Choroid plexus epithelial cell (primary cell): ENCODE results near the gene MYO5C.

ENCODE experiments used
- DNase-seq: peaks from one replicate; pipeline ENCODE4 v3.0.0-alpha.2; 2010; ENCODE audit warnings: low read depth
- H3K4me3 ChIP-seq: 2 replicates; pipeline ENCODE4 v1.5.1; 2011; ENCODE audit warnings: low read depth, mild to moderate bottlenecking, control low read depth, low read length, moderate library complexity
- CTCF ChIP-seq: conservative IDR thresholded peaks from 2 replicates; pipeline ENCODE4 v1.5.1; 2011; ENCODE audit warnings: low read depth, mild to moderate bottlenecking, control low read depth, inconsistent platforms, low read length, moderate library complexity

Gene MYO5C

GRCh38 chr15:52256930-52257733 is 38.5 kb downstream of the MYO5C start:
- TF ChIP-seq CTCF: no peak
- H3K4me3 ChIP-seq: no peak overlapping the region
- no peak for DNase-seq

DNA sequence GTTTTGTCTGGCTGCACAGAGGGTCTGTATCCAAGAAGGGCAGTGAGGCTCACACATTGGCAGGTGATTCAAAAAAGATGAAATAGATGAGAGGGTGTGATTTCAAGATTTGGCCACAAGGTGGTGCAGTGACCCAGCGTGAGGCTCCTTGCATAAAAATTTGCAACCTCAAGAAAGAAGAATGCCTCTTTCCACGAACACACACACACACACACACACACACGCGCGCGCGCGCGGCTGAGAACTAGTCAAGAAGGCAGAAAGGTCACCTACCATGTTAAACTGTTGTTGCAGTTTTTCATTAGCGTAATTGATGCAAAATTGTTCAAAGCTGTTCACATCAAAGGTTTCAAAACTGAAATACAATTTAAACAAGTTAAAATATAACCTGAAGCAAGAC is 39.2 kb downstream of the MYO5C start:
- peak; percentile 78 for TF ChIP-seq CTCF
- H3K4me3 ChIP-seq: no peak overlapping the region
- peak; percentile 90 for DNase-seq

DNA sequence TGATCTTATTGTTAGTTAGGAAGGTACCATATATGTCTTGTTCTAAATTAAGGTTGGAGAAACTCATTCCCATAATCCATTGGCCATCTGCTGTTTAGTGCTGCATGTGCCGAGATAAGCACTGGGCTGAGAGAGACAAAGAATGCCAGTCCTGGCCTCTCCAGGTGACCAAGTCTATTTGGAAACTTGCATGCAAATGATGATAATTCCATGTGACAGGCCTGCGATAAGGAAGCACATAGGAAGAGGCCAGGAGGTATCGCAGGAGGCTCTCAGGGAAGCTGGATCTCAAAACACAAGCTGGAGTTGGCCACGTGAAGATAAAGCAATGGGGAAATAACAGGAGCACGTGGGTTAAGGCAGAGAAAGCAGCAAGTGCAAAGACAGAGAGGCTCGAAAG is 39.7 kb downstream of the MYO5C start:
- H3K4me3 ChIP-seq: no peak overlapping the region
- DNase-seq: no peak
- no peak for TF ChIP-seq CTCF

- DNase-seq: peak; percentile 64
- no peak overlapping the region for H3K4me3 ChIP-seq
- no peak for TF ChIP-seq CTCF
Measured at GRCh38 chr15:52255008-52255407, 40.6 kb downstream of the MYO5C start.

GRCh38 chr15:52254391-52254790 is 41.2 kb downstream of the MYO5C start:
- DNase-seq: no peak
- no peak overlapping the region for H3K4me3 ChIP-seq
- TF ChIP-seq CTCF: peak; percentile 10

DNA sequence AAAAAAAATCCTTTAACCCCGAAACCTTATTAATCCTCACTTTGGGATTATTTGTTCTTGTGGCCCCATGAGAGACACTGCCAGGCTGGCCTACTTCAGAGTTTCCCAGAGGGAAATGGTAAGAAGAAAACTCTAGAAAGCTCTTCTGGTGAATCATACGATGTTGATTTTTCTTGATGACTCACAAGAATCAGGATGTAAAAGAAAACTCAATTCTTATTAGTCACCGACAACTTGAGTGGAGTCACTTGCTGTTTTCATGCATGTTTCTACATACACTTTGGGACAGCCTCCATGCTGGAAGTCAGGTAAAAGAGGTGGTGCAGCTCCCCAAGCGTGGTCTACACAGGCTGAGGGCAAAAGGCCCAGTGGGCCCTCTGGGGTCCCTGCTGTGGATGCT is 42.8 kb downstream of the MYO5C start:
- no peak for TF ChIP-seq CTCF
- no peak overlapping the region for H3K4me3 ChIP-seq
- DNase-seq: peak; percentile 95
